Measurements from ENCODE around the gene UBQLN4.

- no peak for TF ChIP-seq POLR2A (IDR thresholded peaks at IDR 0.05)
- TF ChIP-seq CTCF (IDR thresholded peaks at IDR 0.05): no peak
- no peak for TF ChIP-seq POLR2AphosphoS5 (IDR thresholded peaks at IDR 0.05)
These were observed 51.9 kb downstream of the UBQLN4 start for GRCh38 chr1:156001662-156002171.
